AG09319 (cell line): Measurements from ENCODE around the gene HS6ST3.
"Not testable (repeated sequence)": the region's sequence is repeated elsewhere in the genome, so short reads cannot be mapped to it uniquely, and the experiment has no call there.

Source experiments
- DNase-seq: peaks from one replicate; pipeline ENCODE4 v3.0.0-alpha.2; 2010; ENCODE audit warnings: low read depth; ENCODE audit errors: extremely low read depth
- CTCF ChIP-seq: IDR thresholded peaks from 2 replicates; pipeline ENCODE4 v1.5.1; 2011; ENCODE audit warnings: low read depth, mild to moderate bottlenecking, inconsistent platforms, low read length, moderate library complexity

HS6ST3 gene

GRCh38 chr13:96100457-96101220, 10.7 kb downstream of the HS6ST3 start:
- no peak for DNase-seq
- TF ChIP-seq CTCF = no peak

GRCh38 chr13:96104516-96104915, 14.6 kb downstream of the HS6ST3 start:
- no peak for DNase-seq

DNA sequence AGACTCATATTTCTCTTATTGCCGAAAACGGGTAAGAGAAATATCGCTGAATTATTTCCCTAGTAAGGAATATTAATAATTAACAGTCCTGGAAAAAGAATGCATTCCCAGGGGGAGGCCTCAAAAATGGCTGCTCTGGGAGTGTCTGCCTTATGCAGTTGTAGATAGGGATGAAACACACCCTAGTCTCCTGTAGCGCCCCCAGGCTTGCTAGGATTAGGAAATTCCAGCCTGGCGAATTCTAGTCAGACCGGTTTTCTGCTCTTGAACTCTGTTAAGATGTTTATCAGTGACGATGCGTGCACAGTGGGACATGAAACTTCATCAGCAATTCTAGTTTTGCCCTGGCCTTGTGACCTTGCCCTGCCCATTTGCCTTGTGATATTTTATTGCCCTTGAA, 18.2 kb downstream of the HS6ST3 start:
- not testable (repeated sequence) for DNase-seq

More at GRCh38 chr13:96104516-96104915, 14.6 kb downstream of the HS6ST3 start:
- TF ChIP-seq CTCF = no peak

DNA sequence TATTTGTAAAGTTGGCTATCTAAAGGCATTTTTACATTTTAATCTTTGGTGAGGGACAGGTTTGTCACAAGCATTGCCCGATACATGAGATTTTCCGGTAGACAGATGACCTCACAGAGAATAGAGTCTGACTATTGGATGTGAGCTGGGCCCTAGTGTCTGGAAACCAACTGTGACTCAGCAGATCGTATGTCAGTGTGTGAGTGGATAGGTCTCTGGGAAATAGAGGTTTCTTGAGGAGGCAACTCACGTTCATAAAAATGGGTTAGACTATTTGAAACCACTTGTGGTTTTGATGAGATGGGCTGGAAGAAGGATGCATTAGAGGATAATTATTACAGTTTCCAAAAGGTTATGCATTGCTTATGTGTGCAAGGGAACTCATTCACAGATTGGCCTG, 19.2 kb downstream of the HS6ST3 start:
- DNase-seq = no peak
- no peak for TF ChIP-seq CTCF

DNA sequence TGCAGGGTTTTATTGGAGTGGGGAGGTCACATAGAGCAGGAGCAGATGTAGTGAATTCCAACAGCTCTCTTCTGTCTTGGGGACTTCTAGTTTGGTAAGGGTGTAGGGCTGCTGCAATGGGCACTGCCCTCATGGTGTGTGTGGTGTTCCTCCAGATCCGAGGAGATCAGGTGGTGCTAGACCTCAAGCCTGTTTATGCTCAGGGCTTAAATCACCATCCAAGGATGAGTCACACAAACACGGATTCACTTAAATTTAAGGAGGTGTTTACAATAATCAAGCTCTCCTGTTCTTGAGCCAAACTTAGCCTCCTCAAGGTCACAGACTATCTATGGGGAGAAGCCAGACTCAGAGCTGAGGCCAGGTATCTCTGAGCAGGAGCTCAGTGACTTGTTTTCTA, 23.0 kb downstream of the HS6ST3 start:
- DNase-seq = no peak
- no peak for TF ChIP-seq CTCF

- DNase-seq = not testable (repeated sequence)
These were observed 25.5 kb downstream of the HS6ST3 start for GRCh38 chr13:96115368-96115767.

DNA sequence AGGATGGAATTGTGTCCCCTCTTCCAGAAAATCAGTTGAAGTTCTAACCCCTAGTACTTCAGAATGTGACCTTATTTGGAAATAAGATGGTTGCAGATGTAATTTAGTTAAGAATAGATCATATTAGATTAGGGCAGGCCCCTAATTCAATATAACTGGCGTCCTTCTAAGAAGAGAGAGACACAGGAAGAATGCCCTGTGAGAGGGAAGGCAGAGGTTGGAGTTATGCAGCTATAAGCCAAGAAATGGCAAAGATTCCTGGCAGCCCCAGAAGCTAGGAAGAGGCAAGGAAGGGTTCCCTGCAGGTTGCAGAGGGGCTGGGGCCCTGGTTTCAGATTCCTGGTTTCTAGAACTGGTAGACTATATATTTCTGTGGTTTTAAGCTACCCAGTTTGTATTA, 30.0 kb downstream of the HS6ST3 start:
- TF ChIP-seq CTCF = no peak
- no peak for DNase-seq

DNA sequence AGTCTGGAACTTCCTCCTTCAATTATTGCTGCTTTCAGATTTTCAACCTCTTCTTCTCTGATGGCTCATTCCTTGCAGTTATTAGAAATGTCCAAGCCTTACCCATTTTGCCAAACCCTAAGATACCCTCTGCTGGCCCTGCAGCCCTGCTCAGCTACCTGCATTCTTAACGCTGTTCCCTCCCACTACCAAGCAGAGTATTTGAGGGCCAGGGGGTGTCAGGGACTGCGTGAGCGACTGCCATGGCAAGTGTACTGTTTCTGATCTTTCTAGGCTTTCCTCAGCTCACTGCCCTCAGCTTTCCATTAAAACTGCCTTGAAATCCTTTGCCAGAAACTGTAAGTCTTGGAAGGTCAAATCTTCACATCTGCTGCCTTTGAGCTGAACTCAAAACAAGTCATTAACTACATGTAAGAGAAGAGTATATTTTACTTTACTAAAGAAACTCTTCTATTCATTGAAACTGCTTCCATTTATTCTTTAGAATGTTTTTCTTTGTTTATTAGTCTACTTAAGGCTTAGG, 41.0 kb downstream of the HS6ST3 start:
- TF ChIP-seq CTCF = no peak
- DNase-seq = no peak
